ENCODE data around the gene KLHDC9.

The KLHDC9 gene

GRCh38 chr1:161083748-161084596 lies 14.2 kb upstream of the KLHDC9 start:
- Histone ChIP-seq H3K9me3 (ENCODE audit: control insufficient read depth, low read length) (no peaks in the 10 kb centered on the region), H3K9ac (no peak overlapping the region), H3K79me2 (no peaks in the 10 kb centered on the region), H3K4me2 (ENCODE audit: low read length) (no peak overlapping the region), H3K27me3 (ENCODE audit: control insufficient read depth, insufficient read depth, low read length) (no peaks in the 10 kb centered on the region), H3K4me3 (ENCODE audit: low read depth, low read length) (no peak overlapping the region), H3K36me3 (ENCODE audit: control insufficient read depth, insufficient read depth, low read length) (no peaks in the 10 kb centered on the region), H3K27ac (no peak overlapping the region), H2AFZ (no peak overlapping the region), H3K4me1 (no peaks in the 10 kb centered on the region)
- no peak for TF ChIP-seq CTCF (IDR thresholded peaks at IDR 0.05)

- Histone ChIP-seq H3K79me2 (no peaks in the 10 kb centered on the region), H3K9me3 (ENCODE audit: control insufficient read depth, low read length) (no peaks in the 10 kb centered on the region), H3K36me3 (ENCODE audit: control insufficient read depth, insufficient read depth, low read length) (no peaks in the 10 kb centered on the region), H2AFZ (no peak overlapping the region), H3K9ac (no peak overlapping the region), H3K4me2 (ENCODE audit: low read length) (no peak overlapping the region), H3K4me1 (no peaks in the 10 kb centered on the region), H3K27ac (no peak overlapping the region), H3K4me3 (ENCODE audit: low read depth, low read length) (no peak overlapping the region), H3K27me3 (ENCODE audit: control insufficient read depth, insufficient read depth, low read length) (no peaks in the 10 kb centered on the region)
- no peak for TF ChIP-seq CTCF (IDR thresholded peaks at IDR 0.05)
Measured at GRCh38 chr1:161084597-161084988, 13.6 kb upstream of the KLHDC9 start.

- no peak overlapping the region for H3K4me3 ChIP-seq (ENCODE audit: low read depth, low read length)
- H3K27ac ChIP-seq, result no peak overlapping the region
- no peak overlapping the region for H3K9ac ChIP-seq
- TF ChIP-seq CTCF (IDR thresholded peaks at IDR 0.05), result no peak
- H3K4me1 ChIP-seq, result no peaks in the 10 kb centered on the region
- no peak overlapping the region for H3K4me2 ChIP-seq (ENCODE audit: low read length)
- H2AFZ ChIP-seq, result no peak overlapping the region
- no peaks in the 10 kb centered on the region for H3K9me3 ChIP-seq (ENCODE audit: control insufficient read depth, low read length)
- no peaks in the 10 kb centered on the region for H3K27me3 ChIP-seq (ENCODE audit: control insufficient read depth, insufficient read depth, low read length)
- no peaks in the 10 kb centered on the region for H3K36me3 ChIP-seq (ENCODE audit: control insufficient read depth, insufficient read depth, low read length)
- H3K79me2 ChIP-seq, result no peaks in the 10 kb centered on the region
Measured at GRCh38 chr1:161085165-161085564, 13.0 kb upstream of the KLHDC9 start.

- Histone ChIP-seq H3K4me3 (ENCODE audit: low read depth, low read length) (no peak overlapping the region), H3K27ac (no peak overlapping the region), H3K9me3 (ENCODE audit: control insufficient read depth, low read length) (no peaks in the 10 kb centered on the region), H3K4me1 (no peaks in the 10 kb centered on the region), H3K79me2 (no peaks in the 10 kb centered on the region), H3K27me3 (ENCODE audit: control insufficient read depth, insufficient read depth, low read length) (no peaks in the 10 kb centered on the region), H3K36me3 (ENCODE audit: control insufficient read depth, insufficient read depth, low read length) (no peaks in the 10 kb centered on the region), H2AFZ (no peak overlapping the region), H3K9ac (no peak overlapping the region), H3K4me2 (ENCODE audit: low read length) (no peak overlapping the region)
- no peak for TF ChIP-seq CTCF (IDR thresholded peaks at IDR 0.05)
Measured at GRCh38 chr1:161086457-161086856, 11.7 kb upstream of the KLHDC9 start.

GRCh38 chr1:161088587-161089110 lies 9.5 kb upstream of the KLHDC9 start:
- Histone ChIP-seq H3K9me3 (ENCODE audit: control insufficient read depth, low read length) (no peaks in the 10 kb centered on the region), H3K27me3 (ENCODE audit: control insufficient read depth, insufficient read depth, low read length) (no peaks in the 10 kb centered on the region), H3K4me2 (ENCODE audit: low read length) (no peak overlapping the region), H3K4me1 (no peaks in the 10 kb centered on the region), H3K4me3 (ENCODE audit: low read depth, low read length) (no peak overlapping the region), H3K27ac (no peak overlapping the region), H3K9ac (no peak overlapping the region), H2AFZ (no peak overlapping the region), H3K36me3 (ENCODE audit: control insufficient read depth, insufficient read depth, low read length) (no peaks in the 10 kb centered on the region), H3K79me2 (no peaks in the 10 kb centered on the region)
- TF ChIP-seq CTCF (IDR thresholded peaks at IDR 0.05), result no peak
